ENCODE measurements around the gene C12orf57. TPM values are rescaled to one million over a fixed set of nuclear protein-coding genes. Genes with fewer than 3 reads are reported as not detected.

C12orf57 gene
- total and polyA plus RNA-seq, 10 of the 15 experiments (the other 5 are each of a cell fraction or from before 2014, with no cell fraction given), result 64.5 to 377 (median 211) TPM

DNA sequence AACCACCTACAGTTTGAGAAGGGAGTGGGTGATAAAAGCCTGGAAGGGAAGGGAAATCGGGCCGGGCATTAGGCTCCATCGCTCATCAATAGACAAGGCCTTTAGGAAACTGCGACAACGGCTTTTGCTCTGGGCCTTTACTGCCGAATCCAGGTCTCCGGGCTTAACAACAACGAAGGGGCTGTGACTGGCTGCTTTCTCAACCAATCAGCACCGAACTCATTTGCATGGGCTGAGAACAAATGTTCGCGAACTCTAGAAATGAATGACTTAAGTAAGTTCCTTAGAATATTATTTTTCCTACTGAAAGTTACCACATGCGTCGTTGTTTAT, 467 bp upstream of the C12orf57 start:
- in situ Hi-C loops (cut with MboI), result no loop called here

More for the DNA sequence above, 467 bp upstream of the C12orf57 start:
- SMC1A ChIA-PET (ENCODE audit: uncharacterized antibody, unreplicated experiment), result interaction anchor here (0.7 to 11.6 kb wide), 13 partner anchors 9 to 890 kb away, joined by 3 to 395 read pairs (median 5); partner anchors contain the start of genes C1RL, LPCAT3 and SPSB2
- Histone ChIP-seq H3K4me3 (0 out of 2 replicates have a peak overlapping the region, but pooled peaks have one; percentile 78), H3K9ac (ENCODE audit: control insufficient read depth, insufficient read depth, low read length) (peak overlapping the region; percentile 90), H3K4me1 (ENCODE audit: control insufficient read depth, insufficient read depth, low read length) (peaks cover 25% of the 10 kb centered on the region), H3K9me3 (replicated peaks; ENCODE audit: control insufficient read depth, insufficient read depth, low read length) (no peaks in the 10 kb centered on the region), H4K20me1 (ENCODE audit: control insufficient read depth, insufficient read depth) (no peaks in the 10 kb centered on the region), H3K79me2 (ENCODE audit: control insufficient read depth, insufficient read depth, low read length) (peaks cover 26% of the 10 kb centered on the region), H3K27me3 (replicated peaks in 1 of 2; ENCODE audit: control insufficient read depth in 2 of 2, insufficient read depth in 2 of 2, low read length in 1 of 2) (no peaks in the 10 kb centered on the region), H3K36me3 (ENCODE audit: control insufficient read depth in 2 of 2, insufficient read depth in 2 of 2, low read length in 1 of 2) (peaks cover 2 to 8% of the 10 kb centered on the region in 2 experiments; a peak in 2 of 4 replicates), H3K27ac (ENCODE audit: control insufficient read depth, insufficient read depth) (peak overlapping the region; percentile 91), H2AFZ (ENCODE audit: control insufficient read depth, low read depth, low read length) (peak overlapping the region; percentile 2), H3K4me2 (ENCODE audit: control insufficient read depth, insufficient read depth) (peak overlapping the region; percentile 70)
- BruUV-seq (replicated peaks), result no TSS peak
- CTCF ChIA-PET, result interaction anchor here (0.7 to 11.6 kb wide), 19 partner anchors 9 to 169 kb away, joined by 3 to 645 read pairs (median 7); partner anchors contain the start of genes C1R, C1RL and SPSB2
- RAD21 ChIA-PET (ENCODE audit: unreplicated experiment), result interaction anchor here (0.6 to 7.0 kb wide), 15 partner anchors 9 to 167 kb away, joined by 3 to 426 read pairs (median 8); partner anchors contain the start of genes ATN1, C1RL, CDCA3 and LPCAT3
- WGBS (ENCODE audit: insufficient coverage, insufficient replicate concordance, low lambda C conversion rate, missing lambda C conversion rate), result 2% methylated on average over 13 of the region's 13 CpGs
- ATAC-seq, result peak; percentile 46
- TF ChIP-seq, protein P1, sequence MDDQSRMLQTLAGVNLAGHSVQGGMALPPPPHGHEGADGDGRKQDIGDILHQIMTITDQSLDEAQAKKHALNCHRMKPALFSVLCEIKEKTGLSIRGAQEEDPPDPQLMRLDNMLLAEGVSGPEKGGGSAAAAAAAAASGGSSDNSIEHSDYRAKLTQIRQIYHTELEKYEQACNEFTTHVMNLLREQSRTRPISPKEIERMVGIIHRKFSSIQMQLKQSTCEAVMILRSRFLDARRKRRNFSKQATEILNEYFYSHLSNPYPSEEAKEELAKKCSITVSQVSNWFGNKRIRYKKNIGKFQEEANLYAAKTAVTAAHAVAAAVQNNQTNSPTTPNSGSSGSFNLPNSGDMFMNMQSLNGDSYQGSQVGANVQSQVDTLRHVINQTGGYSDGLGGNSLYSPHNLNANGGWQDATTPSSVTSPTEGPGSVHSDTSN (IDR thresholded peaks at IDR 0.05; ENCODE audit: insufficient replicate concordance, low read depth, low read length), result peak; percentile 94
- TF ChIP-seq SMARCA5 (IDR thresholded peaks at IDR 0.05) (no peak), NFYB (IDR thresholded peaks at IDR 0.05; ENCODE audit: insufficient read depth, low read depth, low read length) (peak; percentile 85), EZH2 (IDR thresholded peaks at IDR 0.05; ENCODE audit: borderline replicate concordance, control insufficient read depth, low read depth, low read length) (no peak)
- TF ChIP-seq, protein P2, sequence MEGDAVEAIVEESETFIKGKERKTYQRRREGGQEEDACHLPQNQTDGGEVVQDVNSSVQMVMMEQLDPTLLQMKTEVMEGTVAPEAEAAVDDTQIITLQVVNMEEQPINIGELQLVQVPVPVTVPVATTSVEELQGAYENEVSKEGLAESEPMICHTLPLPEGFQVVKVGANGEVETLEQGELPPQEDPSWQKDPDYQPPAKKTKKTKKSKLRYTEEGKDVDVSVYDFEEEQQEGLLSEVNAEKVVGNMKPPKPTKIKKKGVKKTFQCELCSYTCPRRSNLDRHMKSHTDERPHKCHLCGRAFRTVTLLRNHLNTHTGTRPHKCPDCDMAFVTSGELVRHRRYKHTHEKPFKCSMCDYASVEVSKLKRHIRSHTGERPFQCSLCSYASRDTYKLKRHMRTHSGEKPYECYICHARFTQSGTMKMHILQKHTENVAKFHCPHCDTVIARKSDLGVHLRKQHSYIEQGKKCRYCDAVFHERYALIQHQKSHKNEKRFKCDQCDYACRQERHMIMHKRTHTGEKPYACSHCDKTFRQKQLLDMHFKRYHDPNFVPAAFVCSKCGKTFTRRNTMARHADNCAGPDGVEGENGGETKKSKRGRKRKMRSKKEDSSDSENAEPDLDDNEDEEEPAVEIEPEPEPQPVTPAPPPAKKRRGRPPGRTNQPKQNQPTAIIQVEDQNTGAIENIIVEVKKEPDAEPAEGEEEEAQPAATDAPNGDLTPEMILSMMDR (IDR thresholded peaks at IDR 0.05 in 2 of 3, conservative IDR thresholded peaks at IDR 0.05 in 1 of 3; ENCODE audit: control insufficient read depth in 2 of 3, extremely low read depth in 1 of 3, insufficient read depth in 1 of 3, low read depth in 3 of 3, low read length in 3 of 3), result no peak
- TF ChIP-seq, protein P3, sequence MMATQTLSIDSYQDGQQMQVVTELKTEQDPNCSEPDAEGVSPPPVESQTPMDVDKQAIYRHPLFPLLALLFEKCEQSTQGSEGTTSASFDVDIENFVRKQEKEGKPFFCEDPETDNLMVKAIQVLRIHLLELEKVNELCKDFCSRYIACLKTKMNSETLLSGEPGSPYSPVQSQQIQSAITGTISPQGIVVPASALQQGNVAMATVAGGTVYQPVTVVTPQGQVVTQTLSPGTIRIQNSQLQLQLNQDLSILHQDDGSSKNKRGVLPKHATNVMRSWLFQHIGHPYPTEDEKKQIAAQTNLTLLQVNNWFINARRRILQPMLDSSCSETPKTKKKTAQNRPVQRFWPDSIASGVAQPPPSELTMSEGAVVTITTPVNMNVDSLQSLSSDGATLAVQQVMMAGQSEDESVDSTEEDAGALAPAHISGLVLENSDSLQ (IDR thresholded peaks at IDR 0.05), result peak; percentile 97
- POLR2A ChIA-PET, result interaction anchor here (0.6 to 17.8 kb wide), 17 partner anchors 8 to 190 kb away, joined by 3 to 524 read pairs (median 5); partner anchors contain the start of genes C1RL, CDCA3, LPCAT3 and LRRC23
- FAIRE-seq, result peak; percentile 88
- intact Hi-C loops (cut with micrococcal nuclease; ENCODE audit: unreplicated experiment), result no loop called here
- DNase-seq (ENCODE audit: low read depth, low spot score), result no peak

Data from GM12878 (cell line).